COLO829 (cell line): ENCODE data around the gene PRDX5.
A peak's percentile ranks its signal among the peaks of the same experiment; 100 is the strongest.

Experiments used
- DNase-seq: peaks from one replicate; pipeline ENCODE4 v3.0.0; 2012; ENCODE audit warnings: low spot score

Gene PRDX5

GRCh38 chr11:64317961-64318765 lies at the start of gene PRDX5:
Gene PRDX5, plus strand, starts transcription at chr11:64318121. Its CDS starts 95 bp downstream, at chr11:64318216.
- peak; percentile 95 for DNase-seq

DNA sequence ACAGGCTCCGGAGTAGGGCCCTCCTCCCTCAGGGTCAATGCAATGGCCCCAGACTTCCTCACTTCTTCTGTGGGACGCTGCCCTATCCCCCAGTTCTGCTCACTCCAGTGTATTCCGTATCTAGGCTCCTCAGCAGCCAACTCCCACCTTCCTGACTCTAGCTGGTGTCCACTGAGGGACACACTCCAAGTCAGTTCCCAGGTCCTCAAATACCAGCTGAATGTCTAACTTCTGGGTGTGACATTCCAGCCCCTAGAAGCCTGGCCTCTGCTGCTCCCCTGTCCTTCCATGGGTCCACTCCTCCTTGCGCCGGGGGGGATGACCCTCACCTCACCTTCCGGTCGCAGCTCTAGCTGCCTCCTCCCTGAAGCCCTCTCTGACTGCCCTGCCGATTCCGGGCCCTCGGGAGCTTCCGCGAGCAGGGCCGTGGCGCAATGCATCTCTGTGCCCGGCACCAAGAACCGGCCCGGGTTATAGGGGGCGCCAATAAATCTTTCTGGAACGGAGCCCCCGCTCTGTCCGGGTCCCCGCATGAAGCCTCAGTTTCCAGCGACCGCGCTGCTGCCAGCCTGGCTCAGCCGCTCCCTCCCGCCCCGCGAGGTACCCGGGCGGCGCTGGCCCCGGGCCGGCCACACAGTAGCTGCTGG lies 48.9 kb upstream of the PRDX5 start:
- DNase-seq, result no peak

GRCh38 chr11:64269540-64270220 lies 48.2 kb upstream of the PRDX5 start:
- DNase-seq, result peak; percentile 92

DNA sequence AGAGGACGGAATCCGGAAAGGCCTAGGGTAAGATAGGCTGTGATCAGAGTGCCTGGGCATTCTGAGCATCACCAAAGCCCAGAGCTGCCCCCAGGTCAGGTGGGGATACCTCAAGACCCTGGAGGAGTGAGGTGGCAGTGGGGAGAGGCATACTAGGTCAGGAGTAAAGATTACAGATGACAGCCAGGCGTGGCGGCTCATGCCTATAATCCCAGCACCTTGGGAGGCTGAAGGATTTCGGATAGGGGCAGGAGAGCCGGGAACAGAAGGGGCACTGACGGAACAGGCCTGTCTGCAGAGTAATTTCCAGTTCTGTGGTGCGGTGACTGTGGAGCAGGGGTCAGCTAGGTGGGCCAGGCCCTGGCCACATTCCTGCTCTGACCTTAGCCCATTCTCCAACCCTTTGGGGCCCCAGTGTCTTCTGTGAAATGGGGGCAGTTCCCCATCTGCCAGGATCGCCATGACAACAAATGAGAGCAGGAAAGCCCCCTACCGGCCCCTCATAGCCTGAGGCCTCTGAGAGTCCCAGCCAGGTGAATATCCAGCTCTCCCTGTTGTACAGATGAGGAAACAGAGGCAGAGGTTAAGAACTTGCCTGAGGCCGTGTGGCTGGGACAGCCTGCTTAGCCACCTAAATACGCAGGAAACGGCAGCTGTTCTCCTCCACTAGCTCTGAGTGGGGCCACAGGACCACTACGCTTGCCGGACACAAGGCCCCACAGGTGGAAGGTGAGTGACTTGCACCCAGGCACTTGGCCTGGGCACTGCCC lies 42.7 kb upstream of the PRDX5 start:
- DNase-seq, result no peak

GRCh38 chr11:64275841-64276240 lies 42.1 kb upstream of the PRDX5 start:
- no peak for DNase-seq

GRCh38 chr11:64276653-64277431 lies 41.1 kb upstream of the PRDX5 start:
- no peak for DNase-seq

DNA sequence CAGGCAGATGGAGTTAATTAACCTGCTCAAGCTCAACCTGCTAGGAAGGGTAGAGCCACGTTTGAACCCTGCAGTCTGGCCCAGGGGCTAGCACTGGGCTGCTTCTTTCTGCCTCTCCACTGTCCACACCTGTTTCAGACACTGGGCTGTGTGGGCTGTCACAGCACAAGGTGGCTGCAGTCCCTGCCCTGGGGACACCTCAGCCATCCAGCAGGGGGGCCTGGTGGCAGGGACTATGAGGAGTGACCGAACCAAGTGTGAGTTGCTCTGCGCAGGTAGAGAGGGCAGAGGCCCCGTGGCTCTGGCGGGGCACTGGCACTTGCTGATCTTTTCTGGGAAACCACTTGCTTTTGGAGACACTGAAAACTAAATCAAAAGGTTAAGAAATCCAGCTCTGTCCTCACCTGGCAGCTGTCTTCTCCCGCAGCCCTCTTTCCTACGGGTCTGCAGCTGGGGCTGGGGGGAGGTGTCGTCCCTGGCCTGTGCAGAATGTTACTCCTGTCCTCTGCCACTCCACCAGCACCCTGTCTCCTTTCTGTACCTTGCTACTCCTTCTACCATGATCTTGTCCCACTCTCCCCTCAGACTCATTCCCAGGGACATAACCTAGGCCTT lies 39.2 kb upstream of the PRDX5 start:
- DNase-seq, result no peak

- DNase-seq, result no peak
Observed at GRCh38 chr11:64281957-64282770, 35.8 kb upstream of the PRDX5 start.

DNA sequence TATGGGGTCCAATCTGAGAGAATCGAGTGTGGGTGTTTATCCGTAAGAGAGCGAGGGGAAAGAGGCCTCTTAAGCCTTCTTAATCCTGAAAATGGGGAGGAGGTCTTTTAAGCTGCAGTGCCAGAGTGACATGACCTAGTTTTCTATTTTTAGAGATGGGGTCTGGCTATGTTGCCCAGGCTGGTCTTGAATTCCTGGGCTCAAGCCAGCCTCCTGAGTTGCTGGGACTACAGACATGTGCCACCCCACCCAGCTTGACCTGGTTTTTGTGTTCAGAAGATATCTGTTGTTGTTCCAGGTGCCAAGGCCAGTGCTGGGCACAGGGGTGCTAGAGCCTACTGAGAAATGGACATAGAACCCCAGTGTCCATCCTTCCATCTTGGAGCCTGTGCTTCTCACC lies 34.8 kb upstream of the PRDX5 start:
- DNase-seq, result no peak

DNA sequence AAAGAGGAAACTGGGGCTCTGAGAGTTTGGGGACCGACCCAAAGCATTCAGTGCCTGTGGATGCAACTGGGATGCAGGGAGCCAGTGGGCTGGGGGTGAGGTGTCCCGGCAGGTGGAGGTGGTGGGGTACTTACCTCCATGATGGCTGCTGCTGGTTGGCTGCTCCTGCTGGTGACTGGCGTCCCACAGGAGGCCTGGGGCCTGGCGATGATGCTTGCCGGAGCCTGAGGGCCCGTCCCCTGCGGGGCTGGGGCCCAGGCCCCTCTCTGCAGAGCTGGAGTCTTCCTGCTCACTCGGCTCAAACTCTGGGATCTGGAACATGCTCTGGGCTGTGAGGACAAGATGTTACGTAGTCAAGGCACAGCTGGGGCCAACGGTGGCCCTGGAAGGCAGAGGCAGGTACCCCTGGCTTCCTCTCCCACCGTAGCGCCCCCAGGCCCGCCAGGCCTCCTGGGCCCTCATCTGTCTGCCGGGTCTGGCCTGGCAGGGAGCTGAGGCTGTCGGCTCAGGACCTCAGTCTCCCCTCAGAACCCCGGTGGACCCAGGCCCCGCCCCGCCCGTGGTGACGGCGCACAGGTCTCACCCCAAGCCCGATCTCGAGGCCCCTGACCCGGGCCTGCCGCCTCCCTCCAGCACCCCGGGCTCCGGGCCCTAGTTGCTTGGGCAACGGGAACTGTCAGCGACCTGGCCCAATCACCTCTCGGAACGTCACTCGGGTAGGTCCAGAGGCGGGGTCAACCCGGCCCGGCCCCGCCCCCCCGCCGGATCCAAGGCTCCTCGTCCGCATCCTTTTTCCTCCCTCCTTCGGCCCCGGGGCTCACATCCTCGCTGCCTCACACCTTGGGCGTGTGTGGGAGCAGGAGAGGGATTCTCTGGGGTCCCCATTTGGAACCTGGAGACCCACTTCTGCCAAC lies 33.6 kb upstream of the PRDX5 start, which contains the start of gene BAD:
BAD (minus strand) TSS at position 618 of the 914 bp plus-strand sequence; CDS start at position 321, 297 bp downstream.
- peak; percentile 97 for DNase-seq

DNA sequence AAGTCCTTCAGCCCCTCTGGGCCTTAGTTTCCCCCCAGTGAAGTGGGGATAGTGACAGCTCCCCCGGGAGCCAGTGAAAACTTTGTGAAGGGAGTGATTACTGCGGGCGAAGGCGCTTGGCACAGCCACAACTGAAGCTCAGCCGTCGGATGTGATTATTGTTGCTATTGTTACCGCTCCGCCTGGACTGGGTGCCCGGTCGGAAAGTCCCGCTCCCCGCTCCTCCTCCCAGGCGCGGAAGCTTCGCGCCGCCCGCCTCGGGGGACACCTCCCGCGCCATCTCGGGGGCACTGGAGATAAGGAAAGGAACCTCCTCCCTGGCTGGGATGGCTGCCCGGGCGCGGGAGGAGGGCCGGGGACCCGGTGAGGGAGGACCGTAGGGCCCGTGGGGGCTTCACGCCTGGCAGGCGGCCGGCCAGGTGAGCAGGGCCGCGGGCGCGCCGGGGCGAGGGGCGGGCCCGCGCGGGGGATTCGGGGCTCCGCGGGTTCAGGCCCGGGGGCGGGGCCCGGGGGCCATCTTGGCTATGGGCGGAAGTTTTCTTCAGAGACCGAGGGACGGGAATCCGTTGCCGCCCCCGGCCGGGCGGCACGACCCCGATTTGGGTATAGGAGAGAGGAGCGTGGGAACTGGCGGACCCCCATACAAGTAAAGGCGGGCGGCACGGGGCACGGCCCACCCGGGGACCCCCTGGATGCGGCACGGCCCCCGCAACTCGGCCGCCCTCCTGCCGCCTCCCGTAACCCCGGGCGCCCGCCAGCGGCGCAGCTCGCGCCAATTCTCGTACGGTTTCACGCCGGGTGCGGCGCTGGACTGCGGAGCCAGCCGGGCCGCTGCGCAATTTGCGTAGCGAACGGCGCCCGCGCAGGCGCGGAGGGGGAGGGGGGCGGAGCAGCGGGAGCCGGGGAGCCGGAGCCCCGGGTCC lies 32.7 kb upstream of the PRDX5 start, which contains the start of gene GPR137:
GPR137 (plus strand) TSS at position 887 of the 923 bp plus-strand sequence. CDS start 677 bp downstream, outside the sequence.
- peak; percentile 71 for DNase-seq

DNA sequence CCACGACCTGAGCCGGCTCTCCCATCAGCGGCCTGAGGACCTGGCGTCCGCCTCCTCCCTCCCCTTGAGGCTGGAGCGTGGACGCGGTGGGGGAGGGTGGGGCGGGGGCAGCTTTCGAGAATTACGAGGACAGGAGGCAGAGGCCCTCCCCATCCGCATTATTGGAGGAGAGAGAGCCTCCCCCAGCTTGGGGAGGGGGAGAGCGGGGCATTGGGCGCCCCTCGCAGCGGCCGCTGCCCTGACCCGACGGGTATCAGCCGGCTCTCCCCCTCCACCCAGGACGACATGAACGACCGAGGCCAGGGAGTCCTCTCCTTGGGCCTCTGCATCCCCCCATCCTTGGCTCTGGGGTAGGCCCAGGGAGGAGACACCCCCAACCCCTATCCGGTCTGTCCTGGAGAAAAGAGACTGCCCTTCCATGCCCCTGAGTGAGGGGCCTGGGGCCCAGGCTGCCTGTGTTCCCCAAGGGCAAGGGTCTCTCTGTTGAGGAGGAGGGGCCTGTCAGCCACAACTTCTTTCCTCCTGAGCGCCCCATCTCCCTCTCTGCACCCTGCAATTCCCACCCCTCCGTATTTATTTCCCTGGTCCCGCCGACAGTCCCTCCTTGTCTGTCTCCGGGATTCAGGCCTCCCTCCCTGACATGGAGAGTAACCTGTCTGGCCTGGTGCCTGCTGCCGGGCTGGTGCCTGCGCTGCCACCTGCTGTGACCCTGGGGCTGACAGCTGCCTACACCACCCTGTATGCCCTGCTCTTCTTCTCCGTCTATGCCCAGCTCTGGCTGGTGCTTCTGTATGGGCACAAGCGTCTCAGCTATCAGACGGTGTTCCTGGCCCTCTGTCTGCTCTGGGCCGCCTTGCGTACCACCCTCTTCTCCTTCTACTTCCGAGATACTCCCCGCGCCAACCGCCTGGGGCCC lies 31.8 kb upstream of the PRDX5 start:
- DNase-seq, result no peak

GRCh38 chr11:64286801-64287159 lies 31.1 kb upstream of the PRDX5 start:
- no peak for DNase-seq

DNA sequence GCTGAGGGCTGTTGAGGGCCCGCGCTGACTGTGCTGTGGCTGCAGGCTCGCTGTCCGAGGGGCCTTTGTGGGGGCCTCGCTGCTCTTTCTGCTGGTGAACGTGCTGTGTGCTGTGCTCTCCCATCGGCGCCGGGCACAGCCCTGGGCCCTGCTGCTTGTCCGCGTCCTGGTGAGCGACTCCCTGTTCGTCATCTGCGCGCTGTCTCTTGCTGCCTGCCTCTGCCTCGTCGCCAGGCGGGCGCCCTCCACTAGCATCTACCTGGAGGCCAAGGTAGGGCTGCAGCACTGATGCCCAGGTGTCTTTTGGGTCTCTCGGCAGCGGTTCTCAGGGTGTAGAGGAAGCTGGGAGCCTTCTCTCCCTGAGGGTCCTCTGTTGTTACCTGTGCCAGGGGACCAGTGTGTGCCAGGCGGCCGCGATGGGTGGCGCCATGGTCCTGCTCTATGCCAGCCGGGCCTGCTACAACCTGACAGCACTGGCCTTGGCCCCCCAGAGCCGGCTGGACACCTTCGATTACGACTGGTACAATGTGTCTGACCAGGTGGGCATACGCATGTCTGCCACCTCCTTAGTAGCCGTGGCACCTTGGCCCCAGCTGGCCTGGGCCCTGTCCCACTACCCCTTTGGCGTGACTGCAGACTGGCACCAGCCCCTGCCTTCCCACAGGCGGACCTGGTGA lies 30.1 kb upstream of the PRDX5 start:
- no peak for DNase-seq

GRCh38 chr11:64288353-64288750 lies 29.6 kb upstream of the PRDX5 start:
- no peak for DNase-seq

DNA sequence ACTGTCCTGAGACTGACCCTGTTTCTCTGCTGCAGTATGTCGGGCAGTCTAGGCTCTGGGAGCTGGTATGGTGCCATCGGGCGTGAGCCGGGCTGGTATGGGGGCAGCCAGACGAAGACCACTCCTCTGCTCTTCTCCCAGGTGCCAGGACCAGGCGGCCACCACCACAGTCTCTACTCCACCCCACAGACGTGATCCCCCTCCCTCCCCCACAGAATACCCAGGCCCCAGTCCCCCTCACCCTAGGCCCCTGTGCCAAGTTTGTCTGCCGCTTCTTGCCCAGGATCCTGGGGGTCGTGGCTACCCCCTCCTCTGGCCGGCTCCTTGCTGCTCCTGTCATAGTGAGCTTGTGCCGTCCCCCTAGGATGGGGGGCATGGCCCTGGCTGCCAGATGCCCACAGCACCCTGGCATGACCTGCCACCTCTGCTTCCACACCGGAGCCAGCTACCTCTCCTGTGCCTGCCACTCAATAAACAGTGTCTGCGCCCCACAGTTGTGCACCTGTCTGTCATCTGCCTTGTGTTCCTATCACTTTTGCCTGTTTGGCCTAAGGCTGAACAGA lies 28.8 kb upstream of the PRDX5 start:
- DNase-seq, result no peak
